Eye (tissue), 1 donor: ENCODE measurements around the gene DLEC1.
"Not testable (repeated sequence)": the region's sequence is repeated elsewhere in the genome, so short reads cannot be mapped to it uniquely, and the experiment has no call there.

Experiments
- DNase-seq: peaks from one replicate; pipeline ENCODE4 v3.0.0-alpha.2; 2015

Gene DLEC1

GRCh38 chr3:38046821-38047220 is 7.8 kb downstream of the DLEC1 start:
- no peak for DNase-seq

GRCh38 chr3:38047896-38048295 is 8.9 kb downstream of the DLEC1 start:
- DNase-seq: no peak

- DNase-seq: no peak
Observed at GRCh38 chr3:38049358-38050126, 10.5 kb downstream of the DLEC1 start.

- DNase-seq: no peak
Observed at GRCh38 chr3:38051131-38051530, 12.1 kb downstream of the DLEC1 start.

- DNase-seq: not testable (repeated sequence)
Observed at GRCh38 chr3:38053286-38053685, 14.3 kb downstream of the DLEC1 start.

DNA sequence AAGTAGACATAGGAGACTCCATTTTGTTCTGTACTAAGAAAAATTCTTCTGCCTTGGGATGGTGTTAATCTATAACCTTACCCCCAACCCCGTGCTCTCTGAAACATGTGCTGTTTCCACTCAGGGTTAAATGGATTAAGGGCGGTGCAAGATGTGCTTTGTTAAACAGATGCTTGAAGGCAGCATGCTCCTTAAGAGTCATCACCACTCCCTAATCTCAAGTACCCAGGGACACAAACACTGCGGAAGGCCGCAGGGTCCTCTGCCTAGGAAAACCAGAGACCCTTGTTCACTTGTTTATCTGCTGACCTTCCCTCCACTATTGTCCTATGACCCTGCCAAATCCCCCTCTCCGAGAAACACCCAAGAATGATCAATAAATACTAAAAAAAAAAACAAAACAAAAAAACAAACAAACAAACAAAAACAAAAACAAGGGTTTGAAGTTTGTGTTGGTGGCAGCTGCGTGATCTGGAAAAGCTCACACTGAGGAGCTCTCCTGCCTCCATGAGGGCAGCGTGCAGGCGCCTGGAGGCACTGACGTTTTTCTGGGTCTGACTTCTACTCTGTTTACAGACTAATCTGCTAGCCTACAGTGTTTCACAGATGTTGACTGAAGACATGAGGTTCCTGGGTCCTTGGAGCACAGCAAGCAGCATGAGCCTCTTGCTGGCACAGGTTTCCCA is 14.9 kb downstream of the DLEC1 start:
- not testable (repeated sequence) for DNase-seq

GRCh38 chr3:38054499-38055001 is 15.5 kb downstream of the DLEC1 start:
- no peak for DNase-seq

DNA sequence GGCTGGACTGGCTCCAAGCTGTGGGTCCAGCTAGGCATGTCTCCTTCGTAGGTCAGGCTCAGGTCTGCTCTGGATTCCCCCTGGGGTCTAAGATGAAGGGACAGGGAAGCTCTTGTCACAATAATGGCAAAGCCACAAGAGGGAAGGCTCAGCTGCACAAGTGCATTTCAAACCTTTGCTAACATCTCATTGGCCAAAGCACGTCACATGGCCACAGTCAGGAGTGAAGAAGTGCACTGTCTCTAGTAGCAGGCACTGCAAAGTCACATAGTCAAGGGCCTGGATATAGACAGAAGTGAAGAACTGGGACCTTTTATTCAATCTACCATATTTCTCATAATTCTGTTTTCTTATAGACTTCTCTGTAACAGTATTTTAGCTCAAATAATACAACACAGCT is 20.1 kb downstream of the DLEC1 start:
- no peak for DNase-seq

DNA sequence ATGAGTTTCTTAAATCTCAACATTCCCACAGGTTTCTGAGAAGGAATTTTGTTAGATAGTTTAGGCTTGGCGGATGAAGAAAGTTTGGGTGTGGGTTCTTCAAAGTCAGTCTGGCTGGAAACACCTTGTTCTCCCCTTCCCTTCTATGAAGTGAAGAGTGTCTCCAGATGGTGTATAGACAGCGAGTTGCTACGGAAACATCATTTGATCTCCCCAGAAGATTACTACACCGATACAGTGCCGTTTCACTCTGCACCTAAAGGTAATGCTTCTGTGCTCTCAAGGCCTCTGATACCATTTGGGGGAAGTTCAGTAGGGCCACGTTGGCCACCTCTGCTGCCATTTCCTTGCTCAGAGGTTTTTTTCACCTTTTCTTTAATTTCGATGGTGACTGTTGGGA is 20.6 kb downstream of the DLEC1 start:
- no peak for DNase-seq

DNA sequence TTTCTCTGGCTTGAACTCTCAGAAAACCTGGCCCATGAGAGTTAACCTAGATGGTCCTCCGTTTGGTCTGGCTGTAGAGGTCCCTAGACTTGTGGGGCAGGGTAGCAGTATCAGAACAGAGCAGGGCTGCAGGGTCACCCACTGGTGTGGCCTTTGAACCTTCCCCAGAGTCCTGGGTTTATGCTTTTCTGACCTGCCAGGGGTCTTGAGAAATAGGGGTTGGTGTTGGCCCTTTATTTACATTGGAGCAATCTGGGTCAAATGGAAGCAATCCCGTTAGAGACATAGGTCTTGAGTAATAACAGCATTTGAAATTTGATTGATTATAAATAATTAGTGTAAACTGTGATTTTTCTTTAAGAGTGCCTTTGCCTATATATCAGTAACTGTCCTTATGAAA is 23.8 kb downstream of the DLEC1 start:
- DNase-seq: no peak

- DNase-seq: not testable (repeated sequence)
Observed at GRCh38 chr3:38064453-38064852, 25.4 kb downstream of the DLEC1 start.

DNA sequence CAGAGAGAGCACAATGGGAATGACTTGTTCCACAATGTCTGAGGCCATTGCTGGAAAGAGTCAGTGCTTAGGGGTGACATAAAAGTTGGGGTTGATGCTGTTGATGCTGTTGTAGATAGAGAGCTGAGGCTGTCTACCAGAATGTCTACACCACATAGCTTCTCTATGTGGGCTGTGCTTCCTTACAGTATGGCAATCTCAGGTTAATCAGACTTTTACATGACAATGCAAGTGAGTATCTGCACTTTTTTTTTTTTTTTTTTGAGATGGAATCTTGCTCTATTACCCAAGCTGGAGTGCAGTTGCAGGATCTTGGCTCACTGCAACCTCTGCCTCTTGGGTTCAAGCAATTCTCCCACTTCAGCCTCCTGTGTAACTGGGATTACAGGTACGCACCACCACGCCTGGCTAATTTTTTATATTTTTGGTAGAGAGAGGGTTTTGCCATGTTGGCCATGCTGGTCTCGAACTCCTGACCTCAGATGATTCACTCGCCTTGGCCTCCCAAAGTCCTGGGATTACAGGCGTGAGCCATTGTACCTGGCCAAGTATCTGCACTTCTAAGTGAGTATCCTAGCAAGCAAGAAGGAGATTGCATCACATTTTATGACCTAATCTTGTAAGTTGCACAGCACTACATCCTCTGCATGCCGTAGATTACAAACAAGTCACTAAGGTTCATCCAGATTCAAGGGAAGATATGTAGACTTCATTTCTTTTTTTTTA is 28.7 kb downstream of the DLEC1 start:
- no peak for DNase-seq

DNA sequence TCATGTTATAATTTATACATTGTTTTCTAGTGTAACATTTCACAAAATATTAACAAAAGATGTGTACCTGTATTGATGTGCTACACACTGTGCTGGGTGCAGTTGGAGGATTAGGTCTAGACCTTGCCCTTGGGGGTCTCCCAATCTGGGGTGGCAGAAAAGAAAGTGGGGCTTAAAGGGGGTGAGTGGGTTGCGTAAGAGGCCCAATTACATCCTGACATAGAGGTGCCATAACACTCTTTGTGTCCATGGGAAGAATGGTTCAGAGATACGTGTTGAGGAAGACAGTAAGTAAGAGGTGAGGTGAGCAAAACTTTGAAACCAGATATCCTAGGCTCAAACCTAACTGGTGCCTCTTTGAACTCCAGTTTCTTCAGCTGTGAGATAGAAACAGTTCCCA is 31.0 kb downstream of the DLEC1 start:
- no peak for DNase-seq

GRCh38 chr3:38077073-38077472 is 38.1 kb downstream of the DLEC1 start:
- not testable (repeated sequence) for DNase-seq

- DNase-seq: not testable (repeated sequence)
Observed at GRCh38 chr3:38082296-38082695, 43.3 kb downstream of the DLEC1 start.

DNA sequence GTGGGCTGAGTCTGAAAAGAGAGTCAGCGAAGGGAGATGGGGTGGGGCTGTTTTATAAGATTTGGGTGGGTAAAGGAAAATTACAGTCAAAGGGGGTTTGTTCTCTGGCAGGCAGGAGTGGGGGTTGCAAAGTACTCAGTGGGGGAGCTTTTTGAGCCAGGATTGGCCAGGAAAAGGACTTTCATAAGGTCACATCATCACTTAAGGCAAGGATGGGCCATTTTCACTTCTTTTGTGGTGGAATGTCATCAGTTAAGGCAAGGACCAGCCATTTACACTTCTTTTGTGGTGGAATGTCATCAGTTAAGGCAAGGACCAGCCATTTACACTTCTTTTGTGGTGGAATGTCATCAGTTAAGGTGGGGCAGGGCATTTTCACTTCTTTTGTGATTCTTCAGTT is 44.2 kb downstream of the DLEC1 start:
- not testable (repeated sequence) for DNase-seq

GRCh38 chr3:38083871-38084333 is 44.9 kb downstream of the DLEC1 start:
- peak; percentile 49 for DNase-seq

- DNase-seq: peak; percentile 80
Observed at GRCh38 chr3:38084334-38085310, 45.6 kb downstream of the DLEC1 start.

GRCh38 chr3:38085311-38085942 is 46.4 kb downstream of the DLEC1 start:
- no peak for DNase-seq

DNA sequence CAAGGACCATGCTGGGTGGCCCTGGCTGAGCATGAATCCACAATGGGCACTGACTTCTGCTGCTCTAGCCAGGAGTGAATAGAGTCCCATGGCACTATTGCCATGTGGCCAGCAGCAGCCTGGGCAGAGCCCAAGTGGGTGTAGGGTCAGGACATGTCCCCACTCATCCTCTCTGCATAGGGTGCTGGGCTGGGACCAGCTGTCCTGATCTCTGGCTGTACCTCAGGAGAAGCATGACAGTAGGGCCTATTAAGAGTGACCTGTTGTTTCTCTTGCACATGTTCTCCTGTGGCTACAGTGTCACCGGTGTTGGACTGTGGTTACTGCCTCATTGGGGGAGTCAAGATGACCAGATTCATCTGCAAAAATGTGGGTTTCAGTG is 46.9 kb downstream of the DLEC1 start:
- DNase-seq: no peak

- no peak for DNase-seq
Observed at GRCh38 chr3:38086496-38086895, 47.5 kb downstream of the DLEC1 start.

GRCh38 chr3:38087278-38087677 is 48.3 kb downstream of the DLEC1 start:
- DNase-seq: not testable (repeated sequence)
